ENCODE data around the gene TMEM250.

The TMEM250 gene

GRCh38 chr9:136079211-136079915 is 39.3 kb downstream of the TMEM250 start:
- H4K20me1 ChIP-seq: peaks cover 0 to 82% (median 0%) of the 10 kb centered on the region in 11 experiments; a peak in 6 of 22 replicates
- peaks cover 0 to 10% (median 0%) of the 10 kb centered on the region in 11 experiments; a peak in 3 of 22 replicates for H3K27me3 ChIP-seq
- no peaks in the 10 kb centered on the region for H3K9me3 ChIP-seq (replicated peaks in 1 of 11)
- peak overlapping the region in 7 of 11 experiments; percentile 2 to 59 (median 46); a peak in 9 of 22 replicates for H3K9ac ChIP-seq
- 0 out of 22 replicates have a peak, but pooled peaks of 2 of the 11 experiments have one; percentile 8 to 51 for TF ChIP-seq Cebpa-rat (IDR thresholded peaks at IDR 0.05)
- H3K27ac ChIP-seq: peak overlapping the region; percentile 16 to 71 (median 53); a peak in 18 of 22 replicates
- peaks cover 0 to 36% (median 0%) of the 10 kb centered on the region in 11 experiments; a peak in 4 of 22 replicates for H3K36me3 ChIP-seq
- peaks cover 47 to 99% (median 90%) of the 10 kb centered on the region in 10 experiments for H3K4me1 ChIP-seq
- H3K4me2 ChIP-seq: peak overlapping the region; percentile 43 to 94 (median 77)
- H3K4me3 ChIP-seq: no peak overlapping the region

GRCh38 chr9:136078498-136079011 is 40.1 kb downstream of the TMEM250 start:
- Histone ChIP-seq H4K20me1 (peaks cover 0 to 79% (median 0%) of the 10 kb centered on the region in 11 experiments; a peak in 6 of 22 replicates), H3K4me1 (peaks cover 43 to 91% (median 85%) of the 10 kb centered on the region in 10 experiments), H3K4me2 (peak overlapping the region in 7 of 11 experiments; percentile 10 to 94 (median 83); a peak in 11 of 22 replicates), H3K27ac (peak overlapping the region in 4 of 11 experiments; percentile 25 to 56 (median 41); a peak in 5 of 22 replicates), H3K27me3 (peaks cover 0 to 10% (median 0%) of the 10 kb centered on the region in 11 experiments; a peak in 3 of 22 replicates), H3K9ac (peak overlapping the region in 1 of 11 experiments; percentile 31; a peak in 1 of 22 replicates), H3K9me3 (replicated peaks in 1 of 11) (no peaks in the 10 kb centered on the region), H3K4me3 (no peak overlapping the region), H3K36me3 (peaks cover 0 to 33% (median 0%) of the 10 kb centered on the region in 11 experiments; a peak in 4 of 22 replicates)
- TF ChIP-seq Cebpa-rat (IDR thresholded peaks at IDR 0.05): no peak

GRCh38 chr9:136078024-136078423 is 40.7 kb downstream of the TMEM250 start:
- H3K4me2 ChIP-seq: peak overlapping the region in 5 of 11 experiments; percentile 67 to 94 (median 86); a peak in 4 of 22 replicates
- 0 out of 22 replicates have a peak overlapping the region, but pooled peaks of 1 of the 11 experiments have one; percentile 46 for H3K9ac ChIP-seq
- peak overlapping the region in 3 of 11 experiments; percentile 73 to 76 (median 74); a peak in 6 of 22 replicates for H3K27ac ChIP-seq
- H3K4me1 ChIP-seq: peaks cover 43 to 86% (median 81%) of the 10 kb centered on the region in 10 experiments
- no peaks in the 10 kb centered on the region for H3K9me3 ChIP-seq (replicated peaks in 1 of 11)
- peaks cover 0 to 78% (median 0%) of the 10 kb centered on the region in 11 experiments; a peak in 6 of 22 replicates for H4K20me1 ChIP-seq
- TF ChIP-seq Cebpa-rat (IDR thresholded peaks at IDR 0.05): no peak
- peaks cover 0 to 10% (median 0%) of the 10 kb centered on the region in 11 experiments; a peak in 3 of 22 replicates for H3K27me3 ChIP-seq
- H3K4me3 ChIP-seq: no peak overlapping the region
- peaks cover 0 to 33% (median 0%) of the 10 kb centered on the region in 11 experiments; a peak in 4 of 22 replicates for H3K36me3 ChIP-seq

GRCh38 chr9:136077491-136077890 is 41.2 kb downstream of the TMEM250 start:
- Histone ChIP-seq H4K20me1 (peaks cover 0 to 78% (median 0%) of the 10 kb centered on the region in 11 experiments; a peak in 6 of 22 replicates), H3K27ac (peak overlapping the region in 9 of 11 experiments; percentile 2 to 76 (median 66); a peak in 12 of 22 replicates), H3K4me1 (peaks cover 43 to 80% (median 76%) of the 10 kb centered on the region in 10 experiments), H3K9me3 (replicated peaks in 1 of 11) (no peaks in the 10 kb centered on the region), H3K4me3 (no peak overlapping the region), H3K27me3 (peaks cover 0 to 10% (median 0%) of the 10 kb centered on the region in 11 experiments; a peak in 3 of 22 replicates), H3K4me2 (peak overlapping the region in 9 of 11 experiments; percentile 40 to 94 (median 84); a peak in 17 of 22 replicates), H3K36me3 (peaks cover 0 to 30% (median 0%) of the 10 kb centered on the region in 11 experiments; a peak in 4 of 22 replicates), H3K9ac (peak overlapping the region in 4 of 11 experiments; percentile 18 to 67 (median 40); a peak in 3 of 22 replicates)
- no peak for TF ChIP-seq Cebpa-rat (IDR thresholded peaks at IDR 0.05)

GRCh38 chr9:136075881-136076678 is 42.6 kb downstream of the TMEM250 start:
- Histone ChIP-seq H3K27ac (peak overlapping the region; percentile 5 to 76 (median 61); a peak in 19 of 22 replicates), H3K4me2 (peak overlapping the region; percentile 67 to 94 (median 75))

GRCh38 chr9:136075134-136075841 is 43.4 kb downstream of the TMEM250 start:
- Histone ChIP-seq H3K9ac (peak overlapping the region; percentile 24 to 69 (median 42); a peak in 18 of 22 replicates), H3K36me3 (peaks cover 0 to 35% (median 0%) of the 10 kb centered on the region in 11 experiments; a peak in 3 of 22 replicates), H3K4me2 (peak overlapping the region; percentile 67 to 94 (median 75)), H3K27ac (peak overlapping the region; percentile 5 to 76 (median 61); a peak in 18 of 22 replicates), H3K4me1 (peaks cover 29 to 58% (median 53%) of the 10 kb centered on the region in 10 experiments), H3K9me3 (replicated peaks in 1 of 11) (peaks cover 0 to 2% (median 0%) of the 10 kb centered on the region in 11 experiments; a peak in 3 of 22 replicates), H3K4me3 (peak overlapping the region in 3 of 10 experiments; percentile 0 to 13 (median 12); a peak in 3 of 20 replicates), H3K27me3 (peaks cover 0 to 10% (median 0%) of the 10 kb centered on the region in 11 experiments; a peak in 3 of 22 replicates), H4K20me1 (peaks cover 0 to 68% (median 0%) of the 10 kb centered on the region in 11 experiments; a peak in 6 of 22 replicates)
- TF ChIP-seq Cebpa-rat (IDR thresholded peaks at IDR 0.05): no peak

More at GRCh38 chr9:136075881-136076678, 42.6 kb downstream of the TMEM250 start:
- H3K27me3 ChIP-seq: peaks cover 0 to 10% (median 0%) of the 10 kb centered on the region in 11 experiments; a peak in 3 of 22 replicates
- no peak for TF ChIP-seq Cebpa-rat (IDR thresholded peaks at IDR 0.05)
- H3K9me3 ChIP-seq (replicated peaks in 1 of 11): no peaks in the 10 kb centered on the region
- peak overlapping the region; percentile 24 to 69 (median 42); a peak in 18 of 22 replicates for H3K9ac ChIP-seq
- H3K4me3 ChIP-seq: peak overlapping the region in 3 of 10 experiments; percentile 0 to 13 (median 12); a peak in 4 of 20 replicates
- peaks cover 0 to 32% (median 0%) of the 10 kb centered on the region in 11 experiments; a peak in 3 of 22 replicates for H3K36me3 ChIP-seq
- H4K20me1 ChIP-seq: peaks cover 0 to 75% (median 0%) of the 10 kb centered on the region in 11 experiments; a peak in 6 of 22 replicates
- peaks cover 35 to 66% (median 61%) of the 10 kb centered on the region in 10 experiments for H3K4me1 ChIP-seq

GRCh38 chr9:136074706-136075105 is 44.0 kb downstream of the TMEM250 start:
- Histone ChIP-seq H3K27me3 (peaks cover 0 to 10% (median 0%) of the 10 kb centered on the region in 11 experiments; a peak in 3 of 22 replicates), H3K27ac (peak overlapping the region in 3 of 11 experiments; percentile 74 to 76 (median 75); a peak in 4 of 22 replicates), H3K4me1 (peaks cover 23 to 52% (median 48%) of the 10 kb centered on the region in 10 experiments), H3K9ac (peak overlapping the region in 3 of 11 experiments; percentile 58 to 69 (median 67); a peak in 4 of 22 replicates), H3K4me3 (no peak overlapping the region), H4K20me1 (peaks cover 0 to 62% (median 0%) of the 10 kb centered on the region in 11 experiments; a peak in 6 of 22 replicates), H3K4me2 (peak overlapping the region in 10 of 11 experiments; percentile 67 to 94 (median 79); a peak in 17 of 22 replicates), H3K9me3 (replicated peaks in 1 of 11) (peaks cover 0 to 8% (median 3%) of the 10 kb centered on the region in 11 experiments; a peak in 14 of 22 replicates), H3K36me3 (peaks cover 0 to 37% (median 0%) of the 10 kb centered on the region in 11 experiments; a peak in 3 of 22 replicates)
- TF ChIP-seq Cebpa-rat (IDR thresholded peaks at IDR 0.05): no peak
